ENCODE measurements around the gene POU2F1.

GRCh38 chr1:167288390-167289074, 67.8 kb downstream of the POU2F1 start:
- TF ChIP-seq CTCF (IDR thresholded peaks at IDR 0.05), result no peak
- TF ChIP-seq POLR2AphosphoS5 (IDR thresholded peaks at IDR 0.05), result no peak
